ENCODE measurements around the gene INTS1. TPM values are rescaled to one million over a fixed set of nuclear protein-coding genes. Genes with fewer than 3 reads are reported as not detected.

The INTS1 gene
- total and polyA plus RNA-seq, 7 donors = 16.2 to 78.3 (median 22.9) TPM

DNA sequence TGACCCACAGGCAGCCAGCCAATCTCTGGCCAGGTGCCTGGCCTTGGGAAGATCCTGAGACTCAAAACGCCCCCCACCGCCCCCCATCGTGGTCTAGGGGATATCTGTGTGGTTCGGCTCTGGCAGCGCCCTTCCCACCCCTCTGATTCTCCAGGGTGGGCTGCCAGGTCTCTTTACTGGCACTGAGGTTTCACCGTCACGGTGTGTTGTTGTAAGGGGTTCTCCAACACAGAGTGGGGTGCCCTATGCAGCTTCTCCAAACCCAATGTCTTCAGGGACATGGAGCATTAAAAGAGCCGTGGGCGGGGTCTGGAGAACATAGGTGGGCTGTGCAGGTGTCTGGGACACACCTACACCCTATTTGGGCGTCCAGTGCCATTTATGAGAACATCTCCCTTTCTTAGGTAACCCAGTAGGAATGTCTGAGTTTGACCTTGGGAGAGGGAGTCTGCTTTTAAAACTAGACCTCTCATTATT lies 27.8 kb upstream of the INTS1 start:
- WGBS, 2 donors = 6 to 16% methylated on average over 10 of the region's 10 CpGs
- intact Hi-C loops (cut with DNase I) = loop anchor here (2.0 to 10.0 kb wide), 3 partner anchors 27 to 1017 kb away; partner anchors contain the start of genes INTS1 and PDGFA
- Histone ChIP-seq H3K4me3 (peak overlapping the region; percentile 56 to 80 (median 74)), H3K9me3 (no peaks in the 10 kb centered on the region), H3K4me1 (peaks cover 0 to 61% (median 48%) of the 10 kb centered on the region in 4 donors), H3K36me3 (no peaks in the 10 kb centered on the region), H3K27me3 (no peaks in the 10 kb centered on the region), H3K27ac (peak overlapping the region; percentile 95 to 100 (median 98))
- peak; percentile 74 for DNase-seq
- TF ChIP-seq EP300 (IDR thresholded peaks at IDR 0.05) = no peak
- no peak for TF ChIP-seq POLR2A (IDR thresholded peaks at IDR 0.05)
- TF ChIP-seq POLR2AphosphoS5 (IDR thresholded peaks at IDR 0.05) = no peak
- TF ChIP-seq, protein P1, sequence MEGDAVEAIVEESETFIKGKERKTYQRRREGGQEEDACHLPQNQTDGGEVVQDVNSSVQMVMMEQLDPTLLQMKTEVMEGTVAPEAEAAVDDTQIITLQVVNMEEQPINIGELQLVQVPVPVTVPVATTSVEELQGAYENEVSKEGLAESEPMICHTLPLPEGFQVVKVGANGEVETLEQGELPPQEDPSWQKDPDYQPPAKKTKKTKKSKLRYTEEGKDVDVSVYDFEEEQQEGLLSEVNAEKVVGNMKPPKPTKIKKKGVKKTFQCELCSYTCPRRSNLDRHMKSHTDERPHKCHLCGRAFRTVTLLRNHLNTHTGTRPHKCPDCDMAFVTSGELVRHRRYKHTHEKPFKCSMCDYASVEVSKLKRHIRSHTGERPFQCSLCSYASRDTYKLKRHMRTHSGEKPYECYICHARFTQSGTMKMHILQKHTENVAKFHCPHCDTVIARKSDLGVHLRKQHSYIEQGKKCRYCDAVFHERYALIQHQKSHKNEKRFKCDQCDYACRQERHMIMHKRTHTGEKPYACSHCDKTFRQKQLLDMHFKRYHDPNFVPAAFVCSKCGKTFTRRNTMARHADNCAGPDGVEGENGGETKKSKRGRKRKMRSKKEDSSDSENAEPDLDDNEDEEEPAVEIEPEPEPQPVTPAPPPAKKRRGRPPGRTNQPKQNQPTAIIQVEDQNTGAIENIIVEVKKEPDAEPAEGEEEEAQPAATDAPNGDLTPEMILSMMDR (IDR thresholded peaks at IDR 0.05) = no peak

DNA sequence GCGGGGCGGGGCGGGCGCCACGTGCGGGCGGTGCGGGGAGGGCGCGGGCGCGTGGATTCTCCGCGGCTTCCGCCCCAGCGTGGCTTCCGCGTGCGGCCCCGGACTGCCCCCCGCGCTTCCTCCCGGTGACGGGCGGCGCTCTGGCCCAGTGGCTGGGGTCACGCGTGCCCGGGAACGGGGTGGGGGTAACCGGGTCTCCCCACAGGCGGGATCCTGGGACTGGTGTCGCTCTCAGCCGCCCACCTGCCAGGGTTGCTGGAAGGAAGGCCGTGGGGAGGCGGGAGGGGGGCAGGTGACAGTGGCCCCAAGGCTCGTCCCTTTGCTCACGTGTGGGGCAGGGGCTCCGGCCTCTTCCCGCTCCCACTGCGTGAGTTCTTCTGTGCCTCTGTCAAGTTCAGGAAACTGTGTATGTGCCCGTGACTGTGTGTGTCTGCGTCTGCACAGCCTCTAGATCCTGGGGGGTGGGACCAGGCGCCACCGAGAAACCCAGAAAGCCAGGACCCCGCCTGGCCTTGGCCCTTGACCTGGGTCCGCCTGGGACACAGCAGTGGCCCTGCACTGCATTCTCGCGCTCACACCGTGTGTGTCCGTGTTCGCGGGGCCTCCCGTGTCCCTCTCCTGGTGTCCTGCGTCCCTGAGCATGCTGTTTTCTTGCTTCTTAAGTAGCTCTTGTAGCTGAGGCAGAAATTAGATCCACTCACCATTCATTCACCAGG lies 27.2 kb upstream of the INTS1 start:
- Histone ChIP-seq H3K4me3 (peak overlapping the region; percentile 56 to 80 (median 74)), H3K27ac (peak overlapping the region; percentile 95 to 100 (median 98)), H3K9me3 (no peaks in the 10 kb centered on the region), H3K36me3 (no peaks in the 10 kb centered on the region), H3K27me3 (peaks cover 0 to 5% (median 0%) of the 10 kb centered on the region in 3 donors), H3K4me1 (peaks cover 0 to 55% (median 42%) of the 10 kb centered on the region in 4 donors)
- TF ChIP-seq EP300 (IDR thresholded peaks at IDR 0.05) = no peak
- peak in 3 of 4 donors; percentile 30 to 77 (median 63) for TF ChIP-seq POLR2AphosphoS5 (IDR thresholded peaks at IDR 0.05)
- TF ChIP-seq POLR2A (IDR thresholded peaks at IDR 0.05) = peak in 1 of 2 donors; percentile 37
- TF ChIP-seq, protein P1 (IDR thresholded peaks at IDR 0.05) = no peak
- intact Hi-C loops (cut with DNase I) = loop anchor here (2.0 to 10.0 kb wide), 3 partner anchors 27 to 1017 kb away; partner anchors contain the start of genes INTS1 and PDGFA
- 1% methylated on average over 55 of the region's 55 CpGs for WGBS, 2 donors
- peak; percentile 79 for DNase-seq

DNA sequence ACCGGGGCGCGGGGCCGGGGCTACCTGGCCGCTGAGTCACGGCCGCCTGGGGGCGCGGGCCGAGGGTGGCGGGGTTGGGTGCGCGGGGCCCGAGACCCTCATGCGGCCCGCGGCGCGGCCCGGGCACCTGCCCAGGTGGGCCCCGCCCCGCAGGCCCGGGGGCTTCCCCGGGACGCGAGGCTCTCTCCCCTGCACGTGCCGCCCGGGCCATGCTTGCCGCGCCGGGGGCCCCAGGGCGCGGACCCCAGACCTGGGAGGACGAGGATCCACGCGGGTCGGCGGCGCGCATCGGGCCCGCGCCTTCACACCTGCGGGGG lies 26.7 kb upstream of the INTS1 start:
- intact Hi-C loops (cut with DNase I) = loop anchor here (1.0 to 10.0 kb wide), 4 partner anchors 26 to 1016 kb away; partner anchors contain the start of genes INTS1 and PDGFA
- H3K9me3 ChIP-seq = no peaks in the 10 kb centered on the region
- peak overlapping the region; percentile 95 to 100 (median 98) for H3K27ac ChIP-seq
- DNase-seq = no peak
- TF ChIP-seq, protein P1 (IDR thresholded peaks at IDR 0.05) = no peak
- no peak for TF ChIP-seq POLR2AphosphoS5 (IDR thresholded peaks at IDR 0.05)
- no peak for TF ChIP-seq EP300 (IDR thresholded peaks at IDR 0.05)
- no peak for TF ChIP-seq POLR2A (IDR thresholded peaks at IDR 0.05)
- H3K27me3 ChIP-seq = peaks cover 0 to 5% (median 0%) of the 10 kb centered on the region in 3 donors
- no peaks in the 10 kb centered on the region for H3K36me3 ChIP-seq
- peak overlapping the region; percentile 56 to 80 (median 74) for H3K4me3 ChIP-seq
- peaks cover 0 to 49% (median 37%) of the 10 kb centered on the region in 4 donors for H3K4me1 ChIP-seq
- 1% methylated on average over 45 of the region's 45 CpGs for WGBS, 2 donors

DNA sequence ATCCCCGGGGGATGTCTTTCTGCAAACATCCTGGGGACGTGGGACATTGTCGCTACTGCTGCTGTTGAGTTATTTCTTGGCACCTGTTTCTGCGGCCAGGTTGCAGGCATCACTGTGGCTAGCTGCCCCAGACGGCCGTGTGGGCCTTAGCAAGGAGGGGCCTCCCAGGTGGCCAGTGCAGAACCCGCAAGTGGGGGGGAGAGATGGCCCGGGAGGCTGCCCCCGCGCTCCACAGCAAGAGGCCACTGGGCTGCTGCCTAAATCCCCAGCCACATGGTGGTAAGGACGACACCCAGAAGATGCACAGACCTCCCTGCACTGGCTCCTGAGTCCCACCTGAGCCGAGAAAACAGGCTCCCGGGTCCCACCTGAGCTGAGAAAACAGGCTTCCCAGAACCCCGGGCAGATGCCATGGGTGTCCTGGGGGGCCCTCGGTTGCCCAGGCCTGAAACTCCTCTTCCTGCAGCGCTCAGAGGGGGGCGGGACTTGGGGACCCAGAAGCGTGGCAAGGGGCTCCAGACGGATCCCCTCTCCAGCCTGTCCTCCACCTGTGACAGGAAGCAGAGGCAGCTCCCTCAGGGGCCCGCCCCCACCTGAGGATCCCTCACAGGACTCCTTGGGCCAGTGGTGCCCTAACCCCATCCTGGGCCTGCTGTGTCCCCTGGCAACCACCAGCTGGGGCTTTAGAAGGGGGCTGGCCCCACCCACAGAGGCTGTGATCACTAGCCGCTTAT lies 25.4 kb upstream of the INTS1 start:
- TF ChIP-seq, protein P1 (IDR thresholded peaks at IDR 0.05) = no peak
- TF ChIP-seq EP300 (IDR thresholded peaks at IDR 0.05) = no peak
- TF ChIP-seq POLR2A (IDR thresholded peaks at IDR 0.05) = no peak
- TF ChIP-seq POLR2AphosphoS5 (IDR thresholded peaks at IDR 0.05) = no peak

More for the DNA sequence above, 25.4 kb upstream of the INTS1 start:
- no peak overlapping the region for H3K27ac ChIP-seq
- no peaks in the 10 kb centered on the region for H3K36me3 ChIP-seq
- peaks cover 0 to 5% (median 0%) of the 10 kb centered on the region in 3 donors for H3K27me3 ChIP-seq
- no peaks in the 10 kb centered on the region for H3K9me3 ChIP-seq
- no peak overlapping the region for H3K4me3 ChIP-seq
- intact Hi-C loops (cut with DNase I) = loop anchor here (1.0 to 10.0 kb wide), 4 partner anchors 25 to 1015 kb away; partner anchors contain the start of genes INTS1 and PDGFA
- 70 to 78% methylated on average over 21 of the region's 21 CpGs for WGBS, 2 donors
- DNase-seq = peak; percentile 68
- peaks cover 0 to 39% (median 32%) of the 10 kb centered on the region in 4 donors for H3K4me1 ChIP-seq

All from sigmoid colon (tissue), 7 donors.